ENCODE measurements around the gene DDHD1.
A peak's percentile ranks its signal among the peaks of the same experiment; 100 is the strongest.
"Not testable (repeated sequence)": the region's sequence is repeated elsewhere in the genome, so short reads cannot be mapped to it uniquely, and the experiment has no call there.

DDHD1 gene

DNA sequence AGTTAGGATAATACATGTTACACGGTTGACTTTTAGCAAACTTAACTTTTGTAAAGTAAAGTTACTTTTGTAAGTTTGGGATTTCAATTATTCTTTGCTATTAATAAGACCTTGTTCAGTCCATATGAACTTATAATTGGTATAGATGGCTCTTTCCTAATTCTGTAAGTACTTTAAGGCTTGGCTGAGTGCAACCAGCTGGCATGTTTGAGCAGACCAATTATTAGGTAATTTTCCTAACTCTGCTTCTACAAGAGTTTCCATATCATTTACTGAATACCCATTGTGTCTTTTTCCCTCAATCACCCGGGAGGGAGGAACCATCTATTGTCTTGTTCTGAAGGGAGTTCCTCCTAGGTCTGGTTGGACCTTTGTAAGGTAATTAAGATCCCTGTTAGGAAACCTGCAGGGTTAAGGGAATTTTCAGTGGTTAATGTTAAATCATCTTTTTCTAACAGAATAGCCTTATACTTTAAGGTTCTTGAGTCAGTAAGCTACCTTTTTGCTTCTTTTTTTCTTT lies 26.4 kb upstream of the DDHD1 start:
- not testable (repeated sequence) for H3K4me3 ChIP-seq (ENCODE audit: low read depth, low read length); H3K36me3 ChIP-seq (ENCODE audit: control insufficient read depth, insufficient read depth, low read length); H3K9me3 ChIP-seq (ENCODE audit: control insufficient read depth, insufficient read depth, low read length)

GRCh38 chr14:53175375-53175774 lies 22.3 kb upstream of the DDHD1 start:
- no peaks in the 10 kb centered on the region for H3K9me3 ChIP-seq (ENCODE audit: control insufficient read depth, insufficient read depth, low read length)
- no peak overlapping the region for H3K9ac ChIP-seq (ENCODE audit: low read depth, low read length)
- H3K27me3 ChIP-seq (ENCODE audit: control insufficient read depth, insufficient read depth, low read length): no peaks in the 10 kb centered on the region
- no peaks in the 10 kb centered on the region for H3K36me3 ChIP-seq (ENCODE audit: control insufficient read depth, insufficient read depth, low read length)
- no peaks in the 10 kb centered on the region for H3K4me1 ChIP-seq (ENCODE audit: control insufficient read depth, insufficient read depth, low read length)
- H3K4me3 ChIP-seq (ENCODE audit: low read depth, low read length): no peak overlapping the region

More for the DNA sequence above, 26.4 kb upstream of the DDHD1 start:
- H3K4me1 ChIP-seq (ENCODE audit: control insufficient read depth, insufficient read depth, low read length); H3K9ac ChIP-seq (ENCODE audit: low read depth, low read length); H3K27me3 ChIP-seq (ENCODE audit: control insufficient read depth, insufficient read depth, low read length): not testable (repeated sequence)

DNA sequence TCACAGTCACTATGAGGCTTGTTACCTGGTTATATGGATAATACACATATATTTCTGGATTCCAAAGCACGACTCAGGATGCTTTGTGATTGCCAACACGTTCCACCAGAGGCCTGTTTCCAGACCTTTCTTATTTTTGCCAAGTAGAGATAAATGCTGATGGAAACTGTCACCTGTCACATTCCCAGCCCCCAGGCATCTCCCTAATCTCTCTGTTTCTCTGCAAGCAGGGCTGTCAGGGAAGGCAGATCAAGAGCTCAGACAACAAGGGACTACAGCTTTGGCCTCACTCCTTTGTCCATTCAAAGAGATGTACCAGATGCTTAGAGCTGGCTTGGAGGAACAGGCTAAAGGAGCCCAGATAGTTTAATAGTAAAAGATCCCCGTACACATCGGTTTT lies 21.8 kb upstream of the DDHD1 start:
- no peaks in the 10 kb centered on the region for H3K27me3 ChIP-seq (ENCODE audit: control insufficient read depth, insufficient read depth, low read length)
- no peak overlapping the region for H3K4me3 ChIP-seq (ENCODE audit: low read depth, low read length)
- H3K36me3 ChIP-seq (ENCODE audit: control insufficient read depth, insufficient read depth, low read length): no peaks in the 10 kb centered on the region
- no peaks in the 10 kb centered on the region for H3K4me1 ChIP-seq (ENCODE audit: control insufficient read depth, insufficient read depth, low read length)
- H3K9me3 ChIP-seq (ENCODE audit: control insufficient read depth, insufficient read depth, low read length): no peaks in the 10 kb centered on the region
- H3K9ac ChIP-seq (ENCODE audit: low read depth, low read length): no peak overlapping the region

DNA sequence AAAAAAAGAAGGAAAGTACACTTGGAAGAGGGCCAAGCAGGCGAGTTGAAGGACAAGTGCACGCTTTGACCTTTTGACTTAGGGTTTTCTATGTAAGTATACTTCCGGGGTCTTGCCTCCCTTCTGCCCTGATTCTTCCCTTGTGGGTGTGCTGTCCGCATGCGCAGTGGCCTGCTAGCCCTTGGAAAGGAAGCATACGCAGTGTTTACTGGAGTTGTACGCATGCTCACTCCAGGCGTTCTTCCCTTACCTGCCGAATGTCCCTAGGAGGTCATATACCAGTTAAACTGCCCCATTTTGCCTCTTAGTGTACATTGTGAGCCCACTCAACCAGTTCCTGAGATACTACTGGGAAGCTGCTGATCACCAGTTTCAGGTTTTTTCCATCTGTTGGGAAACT lies 15.7 kb upstream of the DDHD1 start:
- H3K27me3 ChIP-seq (ENCODE audit: control insufficient read depth, insufficient read depth, low read length): no peaks in the 10 kb centered on the region
- no peak overlapping the region for H3K4me3 ChIP-seq (ENCODE audit: low read depth, low read length)
- no peaks in the 10 kb centered on the region for H3K4me1 ChIP-seq (ENCODE audit: control insufficient read depth, insufficient read depth, low read length)

DNA sequence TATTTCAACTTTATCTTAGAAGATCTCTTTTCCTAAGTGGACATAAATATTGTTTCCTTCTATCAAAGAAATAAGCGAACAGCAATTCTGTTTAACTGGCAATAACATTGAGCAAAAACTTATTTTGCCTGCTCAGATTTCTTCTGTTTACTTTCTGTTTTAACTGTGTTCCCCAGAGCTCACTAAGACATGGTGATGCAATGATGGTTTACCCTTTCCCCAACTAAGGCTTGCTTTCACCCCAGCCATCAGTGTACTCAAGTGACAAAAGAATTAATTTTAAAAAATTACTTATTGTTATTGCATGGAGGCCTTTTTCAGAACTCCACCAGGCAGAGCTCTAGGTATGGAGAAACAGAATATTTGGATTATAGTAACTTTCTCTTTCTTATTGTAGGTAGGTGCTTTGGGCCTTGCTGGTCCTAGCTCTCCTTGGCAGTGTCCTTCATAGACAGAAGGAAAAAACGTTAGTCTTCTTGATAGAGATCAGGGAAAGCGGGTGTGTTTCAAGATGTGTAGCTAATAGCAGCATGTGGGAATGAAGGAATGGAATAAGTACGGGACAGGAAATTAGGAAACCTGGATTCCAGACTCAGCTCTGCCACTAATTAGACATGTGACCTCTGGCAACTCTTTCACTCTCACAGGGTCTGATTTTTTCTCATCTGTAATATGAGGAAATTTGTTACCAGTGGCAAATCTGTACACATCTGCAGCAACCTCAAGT lies 14.6 kb upstream of the DDHD1 start:
- Histone ChIP-seq H3K36me3 (ENCODE audit: control insufficient read depth, insufficient read depth, low read length) (no peaks in the 10 kb centered on the region), H3K9me3 (ENCODE audit: control insufficient read depth, insufficient read depth, low read length) (no peaks in the 10 kb centered on the region), H3K9ac (ENCODE audit: low read depth, low read length) (no peak overlapping the region), H3K4me3 (ENCODE audit: low read depth, low read length) (no peak overlapping the region), H3K27me3 (ENCODE audit: control insufficient read depth, insufficient read depth, low read length) (no peaks in the 10 kb centered on the region), H3K4me1 (ENCODE audit: control insufficient read depth, insufficient read depth, low read length) (no peaks in the 10 kb centered on the region)

More for the DNA sequence above, 15.7 kb upstream of the DDHD1 start:
- no peaks in the 10 kb centered on the region for H3K9me3 ChIP-seq (ENCODE audit: control insufficient read depth, insufficient read depth, low read length)
- no peak overlapping the region for H3K9ac ChIP-seq (ENCODE audit: low read depth, low read length)
- H3K36me3 ChIP-seq (ENCODE audit: control insufficient read depth, insufficient read depth, low read length): no peaks in the 10 kb centered on the region

GRCh38 chr14:53161758-53162435 lies 8.8 kb upstream of the DDHD1 start:
- H3K27me3 ChIP-seq (ENCODE audit: control insufficient read depth, insufficient read depth, low read length): no peaks in the 10 kb centered on the region
- no peak overlapping the region for H3K9ac ChIP-seq (ENCODE audit: low read depth, low read length)
- no peaks in the 10 kb centered on the region for H3K4me1 ChIP-seq (ENCODE audit: control insufficient read depth, insufficient read depth, low read length)
- H3K4me3 ChIP-seq (ENCODE audit: low read depth, low read length): no peak overlapping the region
- no peaks in the 10 kb centered on the region for H3K36me3 ChIP-seq (ENCODE audit: control insufficient read depth, insufficient read depth, low read length)
- no peaks in the 10 kb centered on the region for H3K9me3 ChIP-seq (ENCODE audit: control insufficient read depth, insufficient read depth, low read length)

DNA sequence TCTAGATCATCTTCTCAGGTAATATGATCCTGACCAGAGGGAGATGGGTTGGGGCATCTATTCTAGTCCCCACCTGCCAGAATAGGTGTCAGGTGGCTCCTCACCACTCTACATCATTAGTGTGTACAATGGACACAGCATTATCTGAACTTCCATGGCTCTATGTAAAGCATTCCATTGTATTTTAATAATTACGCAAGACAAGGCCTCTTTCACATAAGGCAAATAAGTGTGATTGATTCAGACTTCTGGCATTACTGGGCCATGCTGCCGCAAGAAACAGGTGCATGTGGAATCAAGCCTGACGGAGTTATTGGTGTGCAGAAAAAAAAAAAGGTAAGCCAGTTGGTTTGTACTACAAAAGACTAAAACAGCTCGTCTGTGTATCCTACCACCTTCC lies 3.1 kb upstream of the DDHD1 start:
- Histone ChIP-seq H3K9me3 (ENCODE audit: control insufficient read depth, insufficient read depth, low read length) (no peaks in the 10 kb centered on the region), H3K9ac (ENCODE audit: low read depth, low read length) (no peak overlapping the region), H3K36me3 (ENCODE audit: control insufficient read depth, insufficient read depth, low read length) (no peaks in the 10 kb centered on the region), H3K27me3 (ENCODE audit: control insufficient read depth, insufficient read depth, low read length) (no peaks in the 10 kb centered on the region), H3K4me1 (ENCODE audit: control insufficient read depth, insufficient read depth, low read length) (no peaks in the 10 kb centered on the region), H3K4me3 (ENCODE audit: low read depth, low read length) (no peak overlapping the region)

GRCh38 chr14:53153702-53154112 lies 584 bp upstream of the DDHD1 start:
- Histone ChIP-seq H3K27me3 (ENCODE audit: control insufficient read depth, insufficient read depth, low read length) (no peaks in the 10 kb centered on the region), H3K36me3 (ENCODE audit: control insufficient read depth, insufficient read depth, low read length) (no peaks in the 10 kb centered on the region), H3K9ac (ENCODE audit: low read depth, low read length) (peak overlapping the region; percentile 68), H3K4me1 (ENCODE audit: control insufficient read depth, insufficient read depth, low read length) (no peaks in the 10 kb centered on the region), H3K9me3 (ENCODE audit: control insufficient read depth, insufficient read depth, low read length) (no peaks in the 10 kb centered on the region), H3K4me3 (ENCODE audit: low read depth, low read length) (peak overlapping the region; percentile 61)

DNA sequence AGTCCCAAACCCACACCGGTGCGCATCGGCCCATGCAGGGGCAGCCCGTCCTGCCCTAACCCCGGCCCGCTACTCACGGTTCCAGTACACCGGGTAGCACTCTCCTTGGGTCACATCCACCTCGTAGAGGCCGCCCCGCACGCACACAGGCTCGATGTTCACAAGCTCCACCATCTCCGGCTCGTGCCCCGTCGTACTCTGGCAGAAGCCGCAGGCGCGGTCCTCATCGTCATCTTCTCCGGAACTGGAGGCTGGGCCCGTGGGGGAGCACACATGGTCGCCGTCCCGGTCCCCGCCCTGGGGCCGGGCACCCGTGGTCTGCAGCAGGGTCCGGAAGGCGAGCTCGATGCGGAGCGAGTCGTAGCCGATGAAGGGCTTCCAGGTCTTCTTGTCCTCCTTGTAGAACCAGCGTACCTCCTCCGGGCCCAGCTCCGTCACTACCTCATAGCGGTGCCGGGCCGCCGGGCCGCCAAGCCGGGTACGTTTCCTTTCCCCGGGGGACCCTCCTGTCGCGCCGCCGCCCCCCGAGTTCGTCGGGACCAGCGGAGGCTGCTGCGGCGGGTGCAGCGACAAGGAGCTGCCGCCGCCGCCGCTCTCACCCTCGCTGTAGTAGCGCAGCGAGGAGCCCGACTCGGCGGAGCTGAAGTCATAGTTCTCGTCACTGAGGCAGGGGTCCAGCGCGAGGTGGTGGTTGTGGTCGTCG lies 788 bp downstream of the DDHD1 start:
- Histone ChIP-seq H3K4me3 (ENCODE audit: low read depth, low read length) (peak overlapping the region; percentile 92), H3K27me3 (ENCODE audit: control insufficient read depth, insufficient read depth, low read length) (no peaks in the 10 kb centered on the region), H3K9ac (ENCODE audit: low read depth, low read length) (peak overlapping the region; percentile 65), H3K36me3 (ENCODE audit: control insufficient read depth, insufficient read depth, low read length) (no peaks in the 10 kb centered on the region), H3K9me3 (ENCODE audit: control insufficient read depth, insufficient read depth, low read length) (no peaks in the 10 kb centered on the region), H3K4me1 (ENCODE audit: control insufficient read depth, insufficient read depth, low read length) (no peaks in the 10 kb centered on the region)

- H3K4me1 ChIP-seq (ENCODE audit: control insufficient read depth, insufficient read depth, low read length): no peaks in the 10 kb centered on the region
- H3K4me3 ChIP-seq (ENCODE audit: low read depth, low read length): peak overlapping the region; percentile 92
- H3K9ac ChIP-seq (ENCODE audit: low read depth, low read length): peak overlapping the region; percentile 65
- no peaks in the 10 kb centered on the region for H3K27me3 ChIP-seq (ENCODE audit: control insufficient read depth, insufficient read depth, low read length)
- H3K36me3 ChIP-seq (ENCODE audit: control insufficient read depth, insufficient read depth, low read length): no peaks in the 10 kb centered on the region
- H3K9me3 ChIP-seq (ENCODE audit: control insufficient read depth, insufficient read depth, low read length): no peaks in the 10 kb centered on the region
Measured at GRCh38 chr14:53151523-53152183, 1.5 kb downstream of the DDHD1 start.

- Histone ChIP-seq H3K4me3 (ENCODE audit: low read depth, low read length) (no peak overlapping the region), H3K9ac (ENCODE audit: low read depth, low read length) (no peak overlapping the region), H3K36me3 (ENCODE audit: control insufficient read depth, insufficient read depth, low read length) (no peaks in the 10 kb centered on the region), H3K4me1 (ENCODE audit: control insufficient read depth, insufficient read depth, low read length) (no peaks in the 10 kb centered on the region), H3K27me3 (ENCODE audit: control insufficient read depth, insufficient read depth, low read length) (no peaks in the 10 kb centered on the region), H3K9me3 (ENCODE audit: control insufficient read depth, insufficient read depth, low read length) (no peaks in the 10 kb centered on the region)
Measured at GRCh38 chr14:53149668-53150316, 3.3 kb downstream of the DDHD1 start.
